SJCRH30 (cell line): ENCODE data around the gene FAM162B. TPM values are rescaled to one million over a fixed set of nuclear protein-coding genes. Genes with fewer than 3 reads are reported as not detected.
"Not testable (repeated sequence)": the region's sequence is repeated elsewhere in the genome, so short reads cannot be mapped to it uniquely, and the experiment has no call there.

Source experiments
- DNase-seq, 2 experiments: peaks; one replicate each; pipeline ENCODE4 v3.0.0-alpha.2; 2015 to 2020
- H3K27ac ChIP-seq: fragments of 250-450 bp; sonication (Bioruptor Pico); 2 replicates; pipeline ENCODE4 v1.5.1; 2020; ENCODE audit warnings: mild to moderate bottlenecking, moderate library complexity
- H3K27me3 ChIP-seq: fragments of 250-450 bp; sonication (Bioruptor Pico); 2 replicates; pipeline ENCODE4 v1.5.1; 2020; ENCODE audit warnings: mild to moderate bottlenecking, moderate library complexity
- H3K36me3 ChIP-seq: fragments of 250-450 bp; sonication (Bioruptor Pico); 2 replicates; pipeline ENCODE4 v1.5.1; 2020; ENCODE audit warnings: mild to moderate bottlenecking, moderate library complexity
- H3K4me1 ChIP-seq: fragments of 250-450 bp; sonication (Bioruptor Pico); 2 replicates; pipeline ENCODE4 v1.5.1; 2020; ENCODE audit warnings: mild to moderate bottlenecking, moderate library complexity
- H3K4me3 ChIP-seq: fragments of 250-450 bp; sonication (Bioruptor Pico); 2 replicates; pipeline ENCODE4 v1.5.1; 2020; ENCODE audit warnings: mild to moderate bottlenecking, moderate library complexity
- H3K9me3 ChIP-seq: fragments of 250-450 bp; sonication (Bioruptor Pico); replicated peaks from 2 replicates; pipeline ENCODE4 v1.5.1; 2020; ENCODE audit warnings: mild to moderate bottlenecking, moderate library complexity
- total RNA-seq: library from RNA; depleted of rRNA; stranded (reverse); fragments of >200 nt; shearing (Covaris generic); gene quantifications from 2 replicates; pipeline ENCODE4 v1.2.3, GENCODE V29; 2014; rRNA removed

Gene FAM162B
- total RNA-seq, 1 experiment from 2014 or later, result not detected

DNA sequence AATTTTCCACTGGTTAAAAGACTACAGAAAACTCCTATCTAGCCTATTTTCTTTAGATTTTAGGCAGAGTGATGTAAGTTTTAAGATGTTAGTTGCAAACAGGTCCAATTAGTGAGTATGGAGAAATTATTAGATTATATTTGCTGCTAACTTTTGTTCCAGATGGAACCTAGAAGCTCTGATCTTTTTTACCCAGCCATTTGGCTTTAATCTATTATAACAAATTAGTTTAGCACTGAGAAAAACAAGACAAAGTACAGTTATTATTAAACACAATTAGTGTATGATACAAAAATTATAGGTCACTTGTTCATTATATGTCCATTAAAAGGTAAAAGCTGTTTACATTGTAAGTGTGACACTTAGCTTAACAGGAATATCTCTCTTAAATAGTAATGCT, 2.5 kb downstream of the FAM162B start:
- Histone ChIP-seq H3K4me1 (no peaks in the 10 kb centered on the region), H3K4me3 (no peak overlapping the region), H3K36me3 (no peaks in the 10 kb centered on the region), H3K27ac (no peak overlapping the region), H3K9me3 (no peaks in the 10 kb centered on the region), H3K27me3 (no peaks in the 10 kb centered on the region)
- no peak for DNase-seq

DNA sequence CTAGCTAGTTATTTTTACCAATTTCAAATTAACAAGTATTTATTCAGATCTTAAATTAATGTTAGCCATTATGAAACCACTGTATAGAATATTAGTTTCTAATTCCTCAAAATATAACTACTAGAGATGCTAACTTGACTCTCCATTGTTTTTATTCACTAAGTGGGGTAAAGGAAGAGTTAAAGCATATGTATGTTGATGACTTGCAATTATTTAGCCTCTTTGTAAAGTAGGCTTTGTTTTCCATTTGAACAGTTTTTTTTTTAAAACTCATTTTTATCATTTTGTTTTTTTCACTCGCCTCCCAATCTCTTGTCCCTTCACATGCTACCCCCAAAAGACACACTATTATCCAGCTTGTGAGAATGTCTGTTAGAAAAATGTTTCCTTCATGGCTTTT, 3.3 kb downstream of the FAM162B start:
- H3K27ac ChIP-seq, result no peak overlapping the region
- no peaks in the 10 kb centered on the region for H3K36me3 ChIP-seq
- no peaks in the 10 kb centered on the region for H3K27me3 ChIP-seq
- H3K9me3 ChIP-seq, result no peaks in the 10 kb centered on the region
- H3K4me1 ChIP-seq, result no peaks in the 10 kb centered on the region
- no peak overlapping the region for H3K4me3 ChIP-seq
- no peak for DNase-seq

DNA sequence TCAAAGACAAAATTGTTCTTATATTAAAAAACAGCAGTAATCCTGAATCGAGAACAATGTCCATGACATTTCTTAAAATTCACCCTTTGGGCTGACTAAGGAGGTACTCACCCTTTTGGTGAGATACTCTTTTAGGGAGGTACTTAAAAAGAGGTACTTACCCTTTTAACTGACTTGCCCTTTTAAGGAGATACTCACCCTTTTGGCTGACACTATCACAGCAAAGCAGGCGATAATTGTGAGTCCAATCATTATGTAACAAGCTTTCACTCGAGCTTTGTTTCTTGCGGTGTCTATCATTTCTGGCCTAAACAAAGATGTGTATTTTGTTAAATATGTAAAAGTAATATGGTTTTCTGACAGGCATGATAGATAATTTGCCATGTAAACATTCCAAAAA, 3.7 kb downstream of the FAM162B start:
- H3K4me1 ChIP-seq, result no peaks in the 10 kb centered on the region
- no peaks in the 10 kb centered on the region for H3K27me3 ChIP-seq
- H3K4me3 ChIP-seq, result no peak overlapping the region
- DNase-seq, result no peak
- no peak overlapping the region for H3K27ac ChIP-seq
- H3K36me3 ChIP-seq, result no peaks in the 10 kb centered on the region
- no peaks in the 10 kb centered on the region for H3K9me3 ChIP-seq

DNA sequence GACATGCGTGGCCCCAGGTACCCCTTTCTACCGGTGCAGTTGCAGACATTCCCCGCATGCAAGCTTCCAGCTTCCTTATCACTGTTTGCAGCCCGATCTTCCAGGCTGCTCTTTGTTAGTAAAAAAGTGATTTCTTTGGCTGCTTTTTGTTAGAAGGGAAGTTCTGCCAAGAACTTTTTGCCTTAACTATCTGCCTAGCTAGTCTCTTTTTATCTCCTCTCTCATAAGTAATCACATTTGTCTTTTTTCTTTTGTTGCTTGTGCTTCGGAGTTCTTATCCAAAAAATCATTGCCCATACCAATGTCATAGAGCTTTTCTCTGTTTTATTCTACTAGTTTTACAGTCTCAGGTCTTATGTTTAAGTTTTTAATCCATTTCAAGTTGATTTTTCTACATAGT, 20.3 kb downstream of the FAM162B start:
- Histone ChIP-seq H3K27ac (no peak overlapping the region), H3K36me3 (no peaks in the 10 kb centered on the region), H3K9me3 (no peaks in the 10 kb centered on the region; the same call in 1 of the 2 replicates), H3K27me3 (no peaks in the 10 kb centered on the region), H3K4me1 (no peaks in the 10 kb centered on the region), H3K4me3 (no peak overlapping the region)
- DNase-seq, result no peak

DNA sequence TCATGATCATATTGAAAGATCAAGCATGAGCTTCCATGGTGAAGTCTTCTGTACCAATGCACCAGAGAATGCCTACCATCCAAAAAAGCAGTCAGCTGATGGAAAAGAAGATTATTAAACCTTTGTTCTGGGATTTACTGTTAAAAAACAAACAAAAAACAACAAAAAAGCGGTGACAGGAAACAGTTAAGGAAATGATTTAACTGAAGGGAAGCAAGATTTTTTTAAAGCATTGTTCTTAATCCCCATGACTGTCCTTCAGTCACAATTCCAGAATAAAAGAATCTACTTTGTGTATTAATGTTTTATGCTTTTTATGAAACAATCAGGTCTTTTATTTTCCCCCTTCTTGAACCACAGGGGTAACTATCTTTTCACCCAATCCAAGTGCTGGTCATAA, 23.9 kb downstream of the FAM162B start:
- Histone ChIP-seq H3K9me3 (no peaks in the 10 kb centered on the region; the same call in 1 of the 2 replicates), H3K27ac (no peak overlapping the region), H3K27me3 (no peaks in the 10 kb centered on the region)

DNA sequence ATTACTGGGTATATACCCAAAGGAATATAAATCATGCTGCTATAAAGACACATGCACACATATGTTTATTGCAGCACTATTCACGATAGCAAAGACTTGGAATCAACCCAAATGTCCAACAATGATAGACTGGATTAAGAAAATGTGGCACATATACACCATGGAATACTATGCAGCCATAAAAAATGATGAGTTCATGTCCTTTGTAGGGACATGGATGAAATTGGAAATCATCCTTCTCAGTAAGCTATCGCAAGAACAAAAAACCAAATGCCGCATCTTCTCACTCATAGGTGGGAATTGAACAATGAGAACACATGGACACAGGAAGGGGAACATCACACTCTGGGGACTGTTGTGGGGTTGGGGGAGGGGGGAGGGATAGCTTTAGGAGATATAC, 25.0 kb downstream of the FAM162B start:
- H3K27me3 ChIP-seq, H3K9me3 ChIP-seq, H3K27ac ChIP-seq, H3K4me3 ChIP-seq, H3K36me3 ChIP-seq, H3K4me1 ChIP-seq, DNase-seq: not testable (repeated sequence)

More for the DNA sequence above, 23.9 kb downstream of the FAM162B start:
- DNase-seq, result no peak
- Histone ChIP-seq H3K4me1 (no peaks in the 10 kb centered on the region), H3K4me3 (no peak overlapping the region), H3K36me3 (0 out of 2 replicates have a peak, but pooled peaks cover 2% of the 10 kb centered on the region)

DNA sequence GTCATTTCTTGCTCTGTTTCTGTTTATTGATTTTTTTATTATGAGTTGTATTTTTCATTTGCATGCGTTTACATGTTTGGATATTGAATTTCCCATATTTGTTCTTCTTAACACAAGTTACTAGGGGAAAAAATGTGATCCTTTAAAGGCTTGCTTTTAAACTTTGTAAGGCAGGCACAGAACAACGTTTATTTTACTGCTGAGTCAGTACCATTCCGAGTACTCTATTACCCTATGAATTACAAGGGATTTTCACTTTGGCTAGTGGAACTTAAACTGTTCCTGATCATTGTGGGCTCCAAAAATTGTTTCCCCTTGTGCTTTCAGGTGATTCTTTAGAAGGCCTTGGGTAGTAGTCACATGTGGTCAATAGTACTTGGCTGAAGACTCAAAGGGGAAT, 28.5 kb downstream of the FAM162B start:
- H3K4me3 ChIP-seq, result no peak overlapping the region
- no peaks in the 10 kb centered on the region for H3K4me1 ChIP-seq
- H3K9me3 ChIP-seq, result no peaks in the 10 kb centered on the region; the same call in 1 of the 2 replicates

DNA sequence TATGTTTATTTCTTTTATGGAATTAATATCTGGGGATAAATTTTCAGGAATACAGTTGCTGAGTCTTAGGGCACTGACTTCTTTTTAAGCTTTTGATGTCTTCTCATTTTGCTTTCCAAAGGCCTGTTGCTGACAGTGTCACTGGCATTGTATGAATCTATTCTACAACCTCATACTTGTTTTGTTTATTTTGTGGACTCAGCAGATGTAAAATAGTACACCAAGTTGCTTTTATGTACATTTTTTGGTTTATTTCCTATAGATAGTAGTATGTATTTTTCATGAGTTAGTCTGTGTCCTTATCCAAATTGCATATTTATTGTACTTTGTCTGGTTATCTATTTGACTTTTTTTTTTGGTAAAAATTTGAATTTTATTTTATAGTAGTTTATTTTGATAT, 35.0 kb downstream of the FAM162B start:
- Histone ChIP-seq H3K36me3 (peaks cover 23% of the 10 kb centered on the region), H3K27ac (no peak overlapping the region), H3K27me3 (no peaks in the 10 kb centered on the region), H3K4me1 (no peaks in the 10 kb centered on the region), H3K4me3 (no peak overlapping the region), H3K9me3 (no peaks in the 10 kb centered on the region)
- no peak for DNase-seq

More for the DNA sequence above, 28.5 kb downstream of the FAM162B start:
- Histone ChIP-seq H3K27me3 (no peaks in the 10 kb centered on the region), H3K27ac (no peak overlapping the region), H3K36me3 (peaks cover 6% of the 10 kb centered on the region; the same call in 1 of the 2 replicates)
- DNase-seq, result no peak

DNA sequence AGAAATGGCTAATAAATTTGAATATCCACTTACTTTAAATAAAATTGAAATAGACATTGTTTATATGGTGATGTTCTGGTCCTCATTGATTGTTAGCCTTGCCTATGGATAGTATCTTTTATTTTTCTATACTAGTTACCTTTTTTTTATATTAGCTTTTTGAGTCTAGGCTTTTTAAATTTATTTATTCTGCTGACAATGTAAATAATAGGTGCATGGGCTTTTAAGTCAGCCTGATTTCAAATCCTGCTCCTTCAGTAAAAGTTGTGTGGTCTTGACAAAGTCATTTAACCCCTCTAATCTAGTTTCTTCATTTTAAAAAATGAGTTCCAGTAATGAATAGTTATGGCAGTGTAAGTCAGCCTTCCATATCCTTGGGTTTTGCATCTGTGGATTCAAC, 38.6 kb downstream of the FAM162B start:
- H3K9me3 ChIP-seq, result no peaks in the 10 kb centered on the region
- peaks cover 40% of the 10 kb centered on the region for H3K36me3 ChIP-seq
- DNase-seq, result no peak
- H3K4me3 ChIP-seq, result no peak overlapping the region
- H3K27ac ChIP-seq, result no peak overlapping the region
- H3K4me1 ChIP-seq, result no peaks in the 10 kb centered on the region
- no peaks in the 10 kb centered on the region for H3K27me3 ChIP-seq

DNA sequence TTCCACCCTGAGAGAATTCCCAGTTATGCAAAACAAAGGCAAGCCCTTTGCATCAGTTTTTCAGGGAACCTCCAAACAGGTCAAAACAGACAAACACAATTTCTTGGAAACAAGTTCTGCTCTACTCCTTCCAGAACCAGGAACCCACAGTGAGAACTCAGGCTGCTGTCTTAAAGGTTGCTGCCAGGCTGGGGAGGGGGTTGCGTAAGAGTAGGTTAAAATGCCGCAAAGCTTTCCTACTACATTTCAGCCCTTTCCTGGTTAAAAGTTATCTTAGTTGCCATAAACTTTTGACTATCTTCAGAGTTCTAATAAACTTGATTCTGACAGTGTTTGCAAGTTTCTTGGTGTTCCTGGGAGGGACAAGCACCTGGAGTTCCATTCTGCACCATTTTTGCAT, 50.8 kb downstream of the FAM162B start:
- H3K9me3 ChIP-seq, result no peaks in the 10 kb centered on the region

DNA sequence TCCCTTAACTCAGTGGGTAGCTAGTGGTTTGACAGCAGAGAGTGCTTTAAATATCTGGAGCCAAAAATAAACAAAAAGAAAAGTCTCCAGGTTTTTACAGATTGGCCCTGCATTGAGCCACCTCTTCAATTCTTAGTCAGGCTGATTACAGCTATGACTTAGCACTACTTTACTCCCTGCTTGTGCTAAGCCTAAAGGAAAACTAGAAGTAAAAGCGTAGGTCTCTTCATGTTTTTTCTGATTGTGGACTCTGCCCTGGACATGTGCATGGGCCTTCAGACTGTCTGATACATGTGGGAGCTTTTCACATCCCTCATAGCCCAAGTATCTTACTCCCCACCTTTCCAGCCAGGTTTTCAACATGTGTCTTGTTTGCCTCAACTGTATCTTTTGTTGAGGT, 51.2 kb downstream of the FAM162B start:
- no peaks in the 10 kb centered on the region for H3K9me3 ChIP-seq
- no peaks in the 10 kb centered on the region for H3K27me3 ChIP-seq
- no peak overlapping the region for H3K4me3 ChIP-seq
- no peaks in the 10 kb centered on the region for H3K4me1 ChIP-seq
- DNase-seq, result no peak
- H3K27ac ChIP-seq, result no peak overlapping the region
- H3K36me3 ChIP-seq, result peaks cover 26% of the 10 kb centered on the region

More for the DNA sequence above, 50.8 kb downstream of the FAM162B start:
- H3K36me3 ChIP-seq, result peaks cover 26% of the 10 kb centered on the region
- H3K4me1 ChIP-seq, result no peaks in the 10 kb centered on the region
- H3K27me3 ChIP-seq, result no peaks in the 10 kb centered on the region
- no peak overlapping the region for H3K4me3 ChIP-seq
- no peak overlapping the region for H3K27ac ChIP-seq
- no peak for DNase-seq

DNA sequence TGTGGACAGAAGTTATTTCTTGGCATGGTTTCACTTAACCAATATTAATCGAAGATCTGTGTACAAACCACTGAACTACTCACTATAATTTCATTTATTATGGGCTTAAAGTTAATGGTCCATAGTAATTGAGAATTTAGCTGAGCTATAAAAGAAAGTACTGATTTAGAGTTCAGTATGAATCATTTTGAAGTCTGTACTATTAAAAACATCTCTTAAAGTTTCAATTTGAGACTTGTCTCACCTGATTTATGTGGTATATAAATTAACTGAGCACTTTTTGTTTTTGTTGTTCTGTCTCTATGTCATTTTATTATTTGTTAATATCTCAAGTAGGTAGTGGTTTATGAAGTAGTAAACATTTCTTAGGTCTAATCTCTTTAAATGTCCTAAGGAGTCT, 59.6 kb downstream of the FAM162B start:
- H3K36me3 ChIP-seq, result peaks cover 36% of the 10 kb centered on the region
- H3K9me3 ChIP-seq, result no peaks in the 10 kb centered on the region
- no peak for DNase-seq
- no peaks in the 10 kb centered on the region for H3K4me1 ChIP-seq
- no peak overlapping the region for H3K27ac ChIP-seq
- no peak overlapping the region for H3K4me3 ChIP-seq
- H3K27me3 ChIP-seq, result no peaks in the 10 kb centered on the region

DNA sequence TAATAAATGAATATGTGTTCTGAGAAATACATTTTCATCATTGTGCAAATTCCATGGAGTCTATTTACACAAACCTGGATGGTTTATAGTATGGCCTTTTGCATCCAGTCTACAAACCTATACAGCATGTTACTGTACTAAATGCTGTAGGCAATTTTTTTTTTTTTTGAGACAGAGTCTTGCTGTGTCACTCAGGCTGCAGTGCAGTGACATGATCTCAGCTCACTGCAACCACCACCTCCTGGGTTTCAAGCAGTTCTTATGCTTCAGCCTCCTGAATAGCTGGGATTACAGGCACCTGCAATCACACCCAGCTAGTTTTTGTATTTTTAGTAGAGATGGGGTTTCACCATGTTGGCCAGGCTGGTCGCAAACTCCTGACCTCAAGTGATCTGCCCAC, 61.6 kb downstream of the FAM162B start:
- peaks cover 30% of the 10 kb centered on the region for H3K36me3 ChIP-seq
- not testable (repeated sequence) for H3K27me3 ChIP-seq, DNase-seq, H3K4me3 ChIP-seq, H3K27ac ChIP-seq, H3K4me1 ChIP-seq, H3K9me3 ChIP-seq

Other genes with a start within 250 kb of the FAM162B start
- gene TRAPPC3L, start 220.0 kb downstream of the FAM162B start, total RNA-seq, result not detected in 2 replicates
- not detected in 2 replicates for gene CALHM4, start 212.0 kb downstream of the FAM162B start, total RNA-seq
- gene RWDD1, start 194.2 kb downstream of the FAM162B start, total RNA-seq, result 54.9 and 57.0 TPM in 2 replicates
- gene RSPH4A, start 149.2 kb downstream of the FAM162B start, total RNA-seq, result 1.6 and 2.1 TPM in 2 replicates
- 24.0 and 26.0 TPM in 2 replicates for gene ZUP1, start 97.0 kb downstream of the FAM162B start, total RNA-seq
- gene KPNA5, start 84.5 kb downstream of the FAM162B start, total RNA-seq, result 11.6 and 11.9 TPM in 2 replicates
- gene GPRC6A, start 63.4 kb upstream of the FAM162B start, total RNA-seq, result not detected in 2 replicates
- gene RFX6, start 111.5 kb upstream of the FAM162B start, total RNA-seq, result not detected in 2 replicates